Ovary (tissue), 9 donors: ENCODE results near the gene CDKAL1. TPM values are rescaled to one million over a fixed set of nuclear protein-coding genes. Genes with fewer than 3 reads are reported as not detected.

Experiments used
- DNase-seq, 5 donors: peaks; one replicate each; pipeline ENCODE4 v3.0.0-alpha.2; 2019 to 2020
- H3K27ac ChIP-seq, 2 donors: fragments of 200-600 bp; one replicate each; pipeline versions ENCODE4 v1.5.1 to v1.8.0; 2019 to 2022
- H3K27me3 ChIP-seq: fragments of 200-600 bp; one replicate; pipeline ENCODE4 v1.8.0; 2022
- H3K36me3 ChIP-seq: fragments of 200-600 bp; sonication (generic); one replicate; pipeline ENCODE4 v1.5.1; 2019
- H3K4me1 ChIP-seq: one replicate; pipeline ENCODE4 v1.8.1; 2013; ENCODE audit warnings: mild to moderate bottlenecking, moderate library complexity; ENCODE audit not compliant: insufficient read depth
- H3K4me3 ChIP-seq: fragments of 200-600 bp; sonication (generic); one replicate; pipeline ENCODE4 v1.5.1; 2017
- H3K9me3 ChIP-seq, 2 donors: fragments of 200-600 bp in 1 of 2; sonication (generic) in 1 of 2; one replicate each; pipeline versions ENCODE4 v1.5.1 to v1.8.1; 2013 to 2019; ENCODE audit warnings: mild to moderate bottlenecking in 1 of 2, moderate library complexity in 1 of 2
- CTCF ChIP-seq, 3 donors: fragments of 450-650 bp in 2 of 3; fragments of 200-600 bp in 1 of 3; IDR thresholded peaks; one replicate each; pipeline versions ENCODE4 v1.5.1 to v1.8.0; 2016 to 2022; ENCODE audit warnings: antibody characterized with exemption in 3 of 3, mild to moderate bottlenecking in 1 of 3
- EP300 ChIP-seq: sonication (generic); formaldehyde crosslinking; IDR thresholded peaks from one replicate; pipeline ENCODE4 v1.6.1; 2017; ENCODE audit warnings: antibody characterized with exemption
- POLR2A ChIP-seq: fragments of 450-650 bp; IDR thresholded peaks from one replicate; pipeline ENCODE4 v1.6.1; 2017; ENCODE audit warnings: antibody characterized with exemption, mild to moderate bottlenecking, moderate library complexity
- WGBS, 3 donors: extraction: QIAGEN DNeasy Blood & Tissue Kit in 1 of 3; methylation state at CpG; one replicate each; pipeline versions ENCODE4 v1.1.5 to v1.1.7; 2013 to 2017; 5-methylcytosine and 5-hydroxymethylcytosine counted together
- intact Hi-C, 4 donors: fragments of 100-400 bp; cut with DNase I; formaldehyde crosslinking; loops; one replicate each; pipeline versions ENCODE4 v1.11.0 to v1.15.1; 2022 to 2023
- polyA plus RNA-seq, 2 donors: library from polyadenylated mRNA; stranded (reverse); fragments of 200-250 nt in 1 of 2; fragments of 350-450 nt in 1 of 2; fragmentation: Illumina TruSeq in 1 of 2; extraction: RNeasy Lipid Tissue Mini Kit (QIAGEN cat#74804) in 1 of 2; gene quantifications; one replicate each; pipeline ENCODE4 v1.2.3, GENCODE V29; 2013 to 2014
- total RNA-seq, 7 donors: library from RNA; depleted of rRNA in 2 of 7; stranded (reverse); fragments of >200 nt in 2 of 7; fragmentation: NEBNext Ultra II Directional in 3 of 7; extraction: Animal tissue kit (Norgen Biotek cat#: 25700) in 3 of 7; gene quantifications; one replicate each; pipeline versions ENCODE4 v1.1.0 to v1.2.4, GENCODE V29; 2016 to 2023
- donor health status: DM: no; HTN: no; CAD: no; lungs with moderate emphysema.
- donor health status: DM: no; HTN: no; CAD: no.
- donor health status: Bipolar disorder and iron deficiency.
- donor health status: DM: yes; HTN: yes; CAD: no.
- donor health status: DM: no; HTN: no; CAD: no.
- donor health status: DM: yes; HTN: yes; CAD: no.

Gene CDKAL1
- total and polyA plus RNA-seq, 9 donors = 6.8 to 21.3 (median 18.9) TPM

- no peaks in the 10 kb centered on the region for H3K9me3 ChIP-seq
- H3K4me3 ChIP-seq = no peak overlapping the region
- no peaks in the 10 kb centered on the region for H3K4me1 ChIP-seq
- no peaks in the 10 kb centered on the region for H3K27me3 ChIP-seq
- intact Hi-C loops = no loop called here
- DNase-seq = no peak
- no peaks in the 10 kb centered on the region for H3K36me3 ChIP-seq
- TF ChIP-seq POLR2A (no peak), CTCF (IDR thresholded peaks at IDR 0.05) (no peak), EP300 (no peak)
- WGBS, 3 donors = 73 to 92% (median 87%) methylated on average over 5 of the region's 5 CpGs
- H3K27ac ChIP-seq = no peak overlapping the region
These were observed 680.6 kb downstream of the CDKAL1 start for GRCh38 chr6:21214738-21215448.

- no peaks in the 10 kb centered on the region for H3K27me3 ChIP-seq
- intact Hi-C loops = no loop called here
- no peaks in the 10 kb centered on the region for H3K4me1 ChIP-seq
- no peak for DNase-seq
- H3K36me3 ChIP-seq = no peaks in the 10 kb centered on the region
- no peaks in the 10 kb centered on the region for H3K9me3 ChIP-seq
- no peak overlapping the region for H3K27ac ChIP-seq
- WGBS, 3 donors = 87 to 93% (median 91%) methylated on average over 2 of the region's 2 CpGs
- TF ChIP-seq CTCF (IDR thresholded peaks at IDR 0.05) (no peak), EP300 (no peak), POLR2A (no peak)
- H3K4me3 ChIP-seq = no peak overlapping the region
These were observed 685.0 kb downstream of the CDKAL1 start for GRCh38 chr6:21219241-21219640.

GRCh38 chr6:21219856-21220255 lies 685.6 kb downstream of the CDKAL1 start:
- H3K4me1 ChIP-seq = no peaks in the 10 kb centered on the region
- H3K27ac ChIP-seq = no peak overlapping the region
- TF ChIP-seq POLR2A (no peak), CTCF (IDR thresholded peaks at IDR 0.05) (no peak), EP300 (no peak)
- no peak overlapping the region for H3K4me3 ChIP-seq
- WGBS, 3 donors = 88 to 91% (median 91%) methylated on average over 7 of the region's 7 CpGs
- no peaks in the 10 kb centered on the region for H3K36me3 ChIP-seq
- no peaks in the 10 kb centered on the region for H3K27me3 ChIP-seq
- H3K9me3 ChIP-seq = no peaks in the 10 kb centered on the region
- intact Hi-C loops = no loop called here
- DNase-seq = no peak

GRCh38 chr6:21220271-21220987 lies 686.2 kb downstream of the CDKAL1 start:
- no peaks in the 10 kb centered on the region for H3K27me3 ChIP-seq
- DNase-seq = no peak
- no peak overlapping the region for H3K27ac ChIP-seq
- intact Hi-C loops = no loop called here
- 46 to 57% (median 47%) methylated on average over 5 of the region's 5 CpGs for WGBS, 3 donors
- no peak overlapping the region for H3K4me3 ChIP-seq
- TF ChIP-seq POLR2A (no peak), EP300 (no peak), CTCF (IDR thresholded peaks at IDR 0.05) (no peak)
- no peaks in the 10 kb centered on the region for H3K9me3 ChIP-seq
- no peaks in the 10 kb centered on the region for H3K36me3 ChIP-seq
- H3K4me1 ChIP-seq = no peaks in the 10 kb centered on the region
